Activated CD8-positive, alpha-beta memory T cell treated with anti-CD3 and anti-CD28 coated beads, Interleukin-2, amount 10 ng/mL, durations not matched to agents 7 days and 5 days (primary cell): Measurements from ENCODE around the gene ZNF213. TPM values are rescaled to one million over a fixed set of nuclear protein-coding genes. Genes with fewer than 3 reads are reported as not detected.

Experiments used
- ATAC-seq: fragments of 150-1000 bp; cut with Tn5 transposase; one replicate; pipeline ENCODE4 v1.10.0; 2021; ENCODE audit warnings: moderate library complexity
- CTCF ChIA-PET: fragments of 350-600 bp; sonication (Branson Sonifier 250); formaldehyde crosslinking; loops from one replicate; lab custom pipeline; 2021; ENCODE audit warnings: antibody characterized with exemption; lab: Charles Lee
- DNase-seq: peaks from one replicate; pipeline ENCODE4 v3.0.0-alpha.2; 2020
- H3K27ac Mint-ChIP-seq: one replicate; pipeline ENCODE4 v1.8.0; 2021; ENCODE audit warnings: mild to moderate bottlenecking, mixed read lengths
- H3K27me3 Mint-ChIP-seq: one replicate; pipeline ENCODE4 v1.8.0; 2021; ENCODE audit warnings: mixed read lengths
- H3K36me3 Mint-ChIP-seq: one replicate; pipeline ENCODE4 v1.8.0; 2021; ENCODE audit warnings: mild to moderate bottlenecking, mixed read lengths
- H3K4me1 Mint-ChIP-seq: one replicate; pipeline ENCODE4 v1.8.0; 2021; ENCODE audit warnings: mixed read lengths
- H3K4me3 Mint-ChIP-seq: one replicate; pipeline ENCODE4 v1.8.0; 2021; ENCODE audit warnings: mild to moderate bottlenecking, moderate library complexity, mixed read lengths
- H3K9me3 Mint-ChIP-seq: one replicate; pipeline ENCODE4 v1.8.0; 2022; ENCODE audit warnings: low read depth, mixed read lengths
- total RNA-seq, 2 experiments: library from RNA; stranded (reverse); gene quantifications; one replicate each; pipeline ENCODE4 v1.2.3, GENCODE V29; 2021

ZNF213 gene
- total RNA-seq, 2 experiments from 2014 or later: 10.6 to 12.3 TPM

DNA sequence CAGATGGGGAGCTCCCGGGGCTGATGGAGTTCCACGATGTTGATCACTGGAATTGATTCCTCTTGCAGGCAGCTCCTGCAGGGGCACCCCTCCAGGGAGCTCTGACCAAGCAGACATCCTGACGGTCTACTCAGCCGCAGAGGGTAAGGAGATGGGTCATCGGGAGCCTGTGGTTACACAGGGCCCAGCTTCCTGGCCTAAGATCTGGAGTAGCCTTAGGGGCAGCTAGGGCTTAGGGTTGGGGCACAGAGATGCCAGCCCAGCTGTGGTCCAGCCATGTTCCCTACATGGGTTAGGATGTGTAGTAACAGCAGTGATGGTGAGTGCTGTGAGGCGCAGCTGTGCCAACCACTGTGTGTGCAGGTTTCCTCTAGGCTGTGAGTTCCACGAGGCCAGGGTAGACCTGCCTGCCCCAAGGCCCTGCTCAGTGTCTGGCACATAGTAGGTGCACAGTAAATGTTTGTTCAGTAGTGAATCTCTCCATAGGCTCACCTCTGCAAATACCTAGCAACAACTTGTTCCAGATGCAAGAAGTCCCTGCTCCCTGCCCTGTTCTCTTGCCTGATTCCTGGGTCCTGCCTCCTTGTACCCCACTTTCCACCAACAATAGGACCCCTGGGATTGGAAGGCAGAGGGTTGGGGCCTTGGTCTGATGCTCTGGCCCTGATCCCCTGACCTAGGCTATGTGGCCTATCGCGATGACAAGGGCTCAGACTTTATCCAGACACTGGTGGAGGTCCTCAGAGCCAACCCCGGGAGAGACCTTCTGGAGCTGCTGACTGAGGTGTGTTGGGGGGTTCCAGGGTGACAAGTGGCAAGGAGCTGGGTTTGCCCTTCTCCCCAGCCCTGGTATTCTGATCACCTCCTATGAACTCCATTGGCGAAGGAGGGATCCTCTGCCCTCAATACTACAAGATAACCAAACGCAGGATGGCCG lies 13.7 kb downstream of the ZNF213 start:
- H3K36me3 Mint-ChIP-seq: no peaks in the 10 kb centered on the region
- ATAC-seq (no peak), DNase-seq (no peak)
- peaks cover 15% of the 10 kb centered on the region for H3K27me3 Mint-ChIP-seq
- peaks cover 25% of the 10 kb centered on the region for H3K4me1 Mint-ChIP-seq
- peak overlapping the region; percentile 15 for H3K27ac Mint-ChIP-seq
- CTCF ChIA-PET: interaction anchor here (0.7 to 6.7 kb wide), 9 partner anchors 11 to 145 kb away, joined by 3 to 128 read pairs (median 8); partner anchors contain the start of gene ZNF213
- peak overlapping the region; percentile 82 for H3K4me3 Mint-ChIP-seq
- no peaks in the 10 kb centered on the region for H3K9me3 Mint-ChIP-seq

DNA sequence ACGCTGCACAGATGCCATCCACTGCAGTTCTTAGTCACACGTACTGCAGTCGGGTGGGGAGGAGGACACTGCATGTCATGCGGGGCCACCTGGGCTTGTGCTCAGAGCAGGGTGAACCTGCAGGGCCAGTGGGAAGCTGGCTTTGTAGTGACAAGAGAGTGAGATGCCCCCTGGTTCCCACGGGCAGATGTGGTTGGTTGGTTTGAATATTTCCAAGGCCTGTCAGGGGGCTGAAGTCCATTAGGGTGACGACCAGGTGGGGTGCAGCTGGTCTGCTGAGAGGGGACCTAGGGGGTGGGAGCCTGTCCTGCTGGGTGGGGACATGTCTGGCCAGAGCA lies 14.3 kb downstream of the ZNF213 start:
- Mint-ChIP-seq H3K9me3 (no peaks in the 10 kb centered on the region), H3K4me3 (peak overlapping the region; percentile 82), H3K27me3 (peaks cover 15% of the 10 kb centered on the region), H3K4me1 (peaks cover 26% of the 10 kb centered on the region), H3K36me3 (peaks cover under 1% of the 10 kb centered on the region), H3K27ac (peak overlapping the region; percentile 15)
- DNase-seq (no peak), ATAC-seq (no peak)
- CTCF ChIA-PET: interaction anchor here (0.8 to 6.7 kb wide), 8 partner anchors 10 to 145 kb away, joined by 3 to 128 read pairs (median 10); partner anchors contain the start of gene ZNF213

DNA sequence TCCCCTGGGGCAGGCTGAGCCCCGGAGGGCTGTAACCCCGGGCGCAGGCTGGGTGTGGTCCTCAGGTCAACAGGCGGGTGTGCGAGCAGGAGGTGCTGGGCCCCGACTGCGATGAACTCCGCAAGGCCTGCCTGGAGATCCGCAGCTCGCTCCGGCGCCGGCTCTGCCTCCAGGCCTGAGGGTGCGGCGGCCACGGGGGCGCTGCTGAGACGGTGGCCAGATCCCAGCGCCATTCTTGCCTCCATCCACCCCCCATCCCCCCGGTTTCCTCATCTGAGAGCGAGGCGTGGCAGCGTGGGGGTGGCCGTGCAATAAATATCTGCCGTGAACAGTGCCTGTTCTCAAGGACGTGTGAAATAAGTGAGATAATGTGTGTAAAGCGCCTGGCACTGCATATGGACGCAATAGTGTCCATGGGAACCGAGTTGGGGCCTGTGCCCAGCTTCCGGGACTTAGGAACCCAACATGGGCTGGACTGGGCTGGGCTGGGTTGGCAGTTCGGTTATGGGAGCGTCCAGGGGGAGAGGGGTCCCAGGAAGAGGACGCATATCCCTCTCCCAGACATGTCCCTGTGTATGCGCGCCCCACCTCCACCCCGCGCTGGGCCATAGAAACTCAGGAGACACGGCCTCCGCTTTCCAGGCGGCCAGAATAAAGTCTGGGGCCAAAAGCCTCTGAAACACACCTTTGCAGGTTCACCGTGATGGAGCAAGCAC lies 15.0 kb downstream of the ZNF213 start:
- Mint-ChIP-seq H3K36me3 (peaks cover 2% of the 10 kb centered on the region), H3K27me3 (peaks cover 18% of the 10 kb centered on the region), H3K4me1 (peaks cover 28% of the 10 kb centered on the region), H3K4me3 (peak overlapping the region; percentile 82), H3K27ac (peak overlapping the region; percentile 90), H3K9me3 (no peaks in the 10 kb centered on the region)
- peak; percentile 30 for ATAC-seq
- peak; percentile 78 for DNase-seq
- CTCF ChIA-PET: interaction anchor here (0.8 to 6.7 kb wide), 21 partner anchors 9 to 351 kb away, joined by 3 to 128 read pairs (median 4); partner anchors contain the start of genes CLUAP1 and ZNF213

DNA sequence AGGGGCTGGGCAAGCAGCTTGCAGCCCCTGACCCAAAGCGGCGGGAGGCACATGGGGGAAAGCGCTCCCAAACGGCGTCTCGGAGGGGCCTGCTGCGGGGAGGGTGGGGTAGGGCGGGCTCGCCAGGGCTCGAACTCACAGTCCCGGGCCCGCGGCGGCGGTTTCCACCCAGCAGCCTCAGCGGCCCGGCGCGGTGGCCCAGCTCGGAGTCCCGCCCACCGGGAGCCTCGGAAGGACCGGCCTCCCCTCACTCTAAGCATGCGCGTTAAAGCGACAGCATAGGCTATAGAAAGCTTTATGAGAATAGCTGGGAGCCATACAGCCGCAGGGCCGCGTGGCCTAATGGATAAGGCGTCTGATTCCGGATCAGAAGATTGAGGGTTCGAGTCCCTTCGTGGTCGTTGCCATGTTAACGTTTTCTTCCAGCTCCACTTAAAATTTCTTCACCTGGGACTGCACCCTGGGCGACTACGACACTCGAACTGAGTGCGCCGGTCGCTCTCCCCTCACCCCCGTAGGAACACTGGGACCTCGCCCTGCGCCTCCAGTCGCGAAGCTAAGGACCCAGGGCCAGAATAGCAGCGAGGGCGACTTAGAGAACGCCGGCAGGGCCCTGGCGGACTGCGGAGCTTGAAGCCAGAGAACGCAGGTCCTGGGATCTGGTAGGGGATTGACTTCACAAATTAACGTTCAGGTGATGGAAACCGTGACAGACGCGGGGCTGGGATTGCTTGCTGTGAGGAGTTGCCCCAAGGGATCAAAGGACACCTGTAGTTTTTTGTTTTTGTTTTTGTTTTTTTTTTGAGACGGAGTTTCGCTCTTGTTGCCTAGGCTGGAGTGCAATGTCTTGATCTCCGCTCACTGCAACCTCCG lies 15.8 kb downstream of the ZNF213 start:
- DNase-seq (peak; percentile 99), ATAC-seq (peak; percentile 86)
- Mint-ChIP-seq H3K4me1 (peaks cover 32% of the 10 kb centered on the region), H3K4me3 (peak overlapping the region; percentile 82), H3K36me3 (peaks cover 2% of the 10 kb centered on the region), H3K9me3 (no peaks in the 10 kb centered on the region), H3K27me3 (peaks cover 21% of the 10 kb centered on the region), H3K27ac (peak overlapping the region; percentile 90)
- CTCF ChIA-PET: interaction anchor here (0.7 to 6.7 kb wide), 20 partner anchors 8 to 351 kb away, joined by 3 to 128 read pairs (median 4); partner anchors contain the start of genes CLUAP1 and ZNF213

DNA sequence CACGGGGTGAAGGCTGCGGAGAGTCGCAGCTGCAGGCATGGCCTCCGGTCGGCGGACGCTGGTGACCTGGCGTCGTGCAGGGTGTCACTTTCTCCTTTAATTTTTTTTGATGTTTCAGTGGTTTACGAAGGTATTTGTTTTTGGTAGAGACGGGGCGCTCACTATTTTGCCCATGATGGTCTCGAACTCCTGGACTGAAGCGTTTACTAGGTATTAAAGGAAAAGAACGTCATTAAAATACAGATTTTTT lies 17.1 kb downstream of the ZNF213 start:
- DNase-seq (peak; percentile 55), ATAC-seq (no peak)
- peak overlapping the region; percentile 82 for H3K27ac Mint-ChIP-seq
- H3K4me1 Mint-ChIP-seq: peaks cover 32% of the 10 kb centered on the region
- H3K36me3 Mint-ChIP-seq: peaks cover 2% of the 10 kb centered on the region
- CTCF ChIA-PET: interaction anchor here (1.0 to 6.7 kb wide), 5 partner anchors 14 to 19 kb away, joined by 3 to 128 read pairs (median 7); partner anchors contain the start of gene ZNF213
- H3K27me3 Mint-ChIP-seq: peaks cover 29% of the 10 kb centered on the region
- H3K9me3 Mint-ChIP-seq: no peaks in the 10 kb centered on the region
- peak overlapping the region; percentile 71 for H3K4me3 Mint-ChIP-seq

DNA sequence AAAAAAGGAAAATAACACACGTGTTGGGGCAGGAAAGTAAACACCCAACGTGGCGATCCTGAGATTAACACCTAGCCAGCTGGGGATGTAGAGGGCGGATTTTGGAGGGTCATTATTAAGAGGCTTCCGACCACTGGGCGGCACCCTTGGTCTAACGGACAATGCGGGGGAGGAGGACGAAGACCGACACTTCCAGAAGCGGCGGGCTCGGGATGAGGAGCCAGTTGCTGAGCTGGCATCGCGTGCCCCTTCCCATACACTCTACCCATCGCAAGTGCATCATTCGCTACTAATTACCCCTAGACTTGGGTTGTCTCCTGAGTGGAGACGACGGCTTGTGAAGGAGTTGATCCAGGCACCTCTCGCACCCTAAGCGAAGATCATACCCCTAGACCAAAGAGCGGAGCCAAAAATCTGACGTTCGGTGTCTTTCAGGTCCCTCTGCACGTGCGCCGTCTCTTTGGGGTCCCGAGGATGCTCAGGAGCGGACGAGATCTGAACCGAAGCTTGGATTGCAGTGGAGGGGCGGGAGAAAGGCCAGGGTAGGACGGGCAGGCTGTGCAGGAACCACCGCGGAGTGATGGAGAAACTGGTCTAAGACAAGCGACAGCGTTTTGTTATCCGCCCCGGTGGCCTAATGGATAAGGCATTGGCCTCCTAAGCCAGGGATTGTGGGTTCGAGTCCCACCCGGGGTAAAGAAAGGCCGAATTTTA lies 17.6 kb downstream of the ZNF213 start:
- Mint-ChIP-seq H3K27ac (peak overlapping the region; percentile 82), H3K9me3 (no peaks in the 10 kb centered on the region), H3K36me3 (peaks cover 2% of the 10 kb centered on the region), H3K27me3 (peaks cover 34% of the 10 kb centered on the region), H3K4me3 (peak overlapping the region; percentile 71), H3K4me1 (peaks cover 36% of the 10 kb centered on the region)
- DNase-seq (peak; percentile 92), ATAC-seq (peak; percentile 13)
- CTCF ChIA-PET: interaction anchor here (1.0 to 6.7 kb wide), 5 partner anchors 13 to 19 kb away, joined by 3 to 128 read pairs (median 7); partner anchors contain the start of gene ZNF213

DNA sequence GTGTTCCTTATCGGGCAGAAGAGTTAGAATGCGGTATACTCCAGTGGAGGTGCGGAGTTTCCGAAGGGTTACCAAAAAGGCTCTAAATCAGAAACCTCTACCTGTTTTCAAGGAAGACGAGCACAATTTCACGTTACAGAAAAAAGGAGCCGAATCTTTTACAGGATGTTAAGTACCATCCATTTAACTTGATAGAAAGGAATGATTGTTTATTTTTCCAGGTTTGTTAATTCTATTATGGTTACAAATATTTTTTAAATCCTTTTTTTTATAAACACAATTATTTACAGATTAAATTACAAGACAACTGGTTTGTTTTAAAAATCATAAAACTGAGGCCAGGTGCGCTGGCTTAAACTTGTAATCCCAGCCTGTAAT lies 18.2 kb downstream of the ZNF213 start:
- peaks cover 39% of the 10 kb centered on the region for H3K27me3 Mint-ChIP-seq
- H3K4me1 Mint-ChIP-seq: peaks cover 42% of the 10 kb centered on the region
- peak overlapping the region; percentile 82 for H3K27ac Mint-ChIP-seq
- H3K9me3 Mint-ChIP-seq: no peaks in the 10 kb centered on the region
- CTCF ChIA-PET: interaction anchor here (1.0 to 6.7 kb wide), 3 partner anchors 13 to 19 kb away, joined by 3 to 128 read pairs (median 7); partner anchors contain the start of gene ZNF213
- DNase-seq: no peak
- no peak for ATAC-seq
- H3K4me3 Mint-ChIP-seq: peak overlapping the region; percentile 71
- peaks cover 2% of the 10 kb centered on the region for H3K36me3 Mint-ChIP-seq

DNA sequence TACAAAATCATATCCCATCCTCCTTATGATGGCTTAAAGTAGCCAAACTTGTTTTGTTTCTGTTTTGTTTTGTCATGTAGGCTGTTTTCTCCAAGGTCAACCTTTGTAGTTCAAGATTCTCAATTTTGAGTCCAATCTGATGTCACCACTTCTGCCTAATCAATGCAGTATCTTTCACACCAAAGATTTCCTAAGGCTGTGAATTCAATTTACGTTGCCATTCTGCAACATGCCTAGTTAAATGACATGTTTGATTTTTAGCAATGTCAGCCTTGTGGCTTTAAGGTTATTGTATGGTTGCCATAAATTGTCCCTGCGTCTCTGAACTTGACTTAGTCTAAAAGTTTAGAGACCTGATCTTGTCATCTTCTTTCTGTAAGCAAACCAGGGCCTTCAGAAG lies 20.4 kb downstream of the ZNF213 start:
- H3K36me3 Mint-ChIP-seq: peaks cover 4% of the 10 kb centered on the region
- H3K27me3 Mint-ChIP-seq: peaks cover 39% of the 10 kb centered on the region
- DNase-seq (no peak), ATAC-seq (no peak)
- no peak overlapping the region for H3K27ac Mint-ChIP-seq
- H3K4me3 Mint-ChIP-seq: no peak overlapping the region
- CTCF ChIA-PET: interaction anchor here (1.0 to 1.3 kb wide), 3 partner anchors 11 to 26 kb away, joined by 3 to 4 read pairs (median 4); partner anchors contain the start of gene ZNF213
- peaks cover 47% of the 10 kb centered on the region for H3K4me1 Mint-ChIP-seq
- H3K9me3 Mint-ChIP-seq: no peaks in the 10 kb centered on the region

DNA sequence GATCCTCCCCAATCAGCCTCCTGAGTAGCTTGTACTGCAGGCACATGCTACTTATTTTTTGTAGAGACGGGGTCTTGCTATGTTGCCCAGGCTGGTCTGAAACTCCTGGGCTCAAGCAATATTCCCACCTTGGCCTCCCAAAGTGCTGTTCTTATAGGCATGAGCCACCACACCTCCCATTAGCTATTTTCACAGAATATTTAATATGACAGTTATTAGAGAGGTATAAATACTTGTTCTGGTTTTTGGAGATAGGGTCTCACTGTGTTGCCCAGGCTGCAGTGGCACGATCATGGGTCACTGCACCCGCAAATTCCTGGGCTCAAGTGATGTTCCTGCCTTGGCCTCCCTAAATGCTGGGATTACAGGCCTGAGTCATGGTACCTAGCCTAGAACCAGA lies 21.1 kb downstream of the ZNF213 start:
- Mint-ChIP-seq H3K27me3 (peaks cover 35% of the 10 kb centered on the region), H3K36me3 (peaks cover 4% of the 10 kb centered on the region), H3K4me3 (no peak overlapping the region), H3K4me1 (peaks cover 43% of the 10 kb centered on the region), H3K9me3 (no peaks in the 10 kb centered on the region), H3K27ac (no peak overlapping the region)
- CTCF ChIA-PET: interaction anchor here (1.0 to 1.3 kb wide), 3 partner anchors 21 to 97 kb away, joined by 4 read pairs; partner anchors contain the start of gene ZNF213
- DNase-seq (no peak), ATAC-seq (no peak)

DNA sequence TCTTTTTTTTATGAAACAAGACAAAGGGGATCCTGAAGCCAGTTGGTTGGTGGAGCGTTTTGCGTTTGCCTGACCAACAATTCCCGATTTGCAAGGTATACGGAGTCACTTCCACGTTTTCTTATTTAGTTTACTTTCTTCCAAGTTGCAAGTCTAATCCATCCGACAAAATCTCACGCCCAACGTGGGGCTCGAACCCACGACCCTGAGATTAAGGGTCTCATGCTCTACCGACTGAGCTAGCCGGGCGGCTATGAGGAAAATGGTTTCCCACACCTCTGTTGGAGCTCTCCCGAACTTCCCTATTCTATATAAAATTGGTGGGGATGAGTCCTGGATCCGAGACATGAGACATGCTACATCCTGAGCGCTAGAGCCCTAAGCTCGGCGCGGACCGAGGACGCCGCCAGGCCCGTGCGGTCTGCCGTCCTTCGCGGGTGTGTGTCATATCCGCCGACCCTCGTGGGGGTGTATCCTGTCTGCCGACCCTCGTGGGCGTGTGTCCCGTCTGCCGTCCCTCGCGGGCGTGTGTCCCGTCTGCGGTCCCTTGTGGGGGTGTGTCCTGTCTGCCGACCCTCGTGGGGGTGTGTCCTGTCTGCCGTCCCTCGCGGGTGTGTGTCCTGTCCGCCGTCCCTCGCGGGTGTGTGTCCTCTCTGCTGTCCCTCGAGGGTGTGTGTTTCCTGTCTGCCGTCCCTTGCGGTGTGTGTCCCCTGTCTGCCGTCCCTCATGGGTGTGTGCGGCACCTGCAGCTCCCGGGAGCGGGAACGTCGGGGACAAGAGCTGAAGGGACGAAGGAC lies 22.6 kb downstream of the ZNF213 start:
- peak; percentile 72 for DNase-seq
- no peaks in the 10 kb centered on the region for H3K9me3 Mint-ChIP-seq
- peak overlapping the region; percentile 69 for H3K27ac Mint-ChIP-seq
- H3K36me3 Mint-ChIP-seq: peaks cover 4% of the 10 kb centered on the region
- CTCF ChIA-PET: interaction anchor here (0.7 to 3.5 kb wide), 11 partner anchors 8 to 187 kb away, joined by 3 to 18 read pairs (median 3); partner anchors contain the start of gene ZNF213
- ATAC-seq: peak; percentile 11
- H3K27me3 Mint-ChIP-seq: peaks cover 29% of the 10 kb centered on the region
- peaks cover 37% of the 10 kb centered on the region for H3K4me1 Mint-ChIP-seq
- peak overlapping the region; percentile 83 for H3K4me3 Mint-ChIP-seq

DNA sequence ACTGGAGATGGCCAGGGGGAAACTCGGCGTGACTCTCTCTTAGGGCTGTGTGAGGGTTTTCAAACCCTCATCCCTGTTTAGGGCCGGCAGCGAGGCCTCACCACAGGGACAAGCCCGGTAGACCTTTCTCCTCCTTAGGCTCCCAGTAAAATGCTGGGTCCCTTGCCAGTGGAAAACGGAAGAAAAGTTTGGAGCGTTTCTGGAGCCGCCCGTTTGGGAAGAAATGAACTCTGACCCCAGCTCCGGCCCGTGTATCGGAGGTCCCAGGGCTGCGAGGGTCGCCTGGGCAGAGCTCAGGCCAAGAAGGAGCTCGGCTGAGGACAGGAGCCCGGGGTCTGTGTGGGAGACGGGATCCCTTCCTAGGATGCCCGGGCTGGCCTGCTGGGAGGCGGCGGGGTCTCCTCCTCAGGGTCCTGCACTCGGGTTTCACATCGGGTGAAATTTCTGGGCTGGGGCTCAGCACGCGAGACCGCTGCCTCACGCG lies 23.2 kb downstream of the ZNF213 start:
- Mint-ChIP-seq H3K9me3 (no peaks in the 10 kb centered on the region), H3K27me3 (peaks cover 25% of the 10 kb centered on the region), H3K27ac (peak overlapping the region; percentile 69), H3K4me3 (peak overlapping the region; percentile 83), H3K4me1 (peaks cover 38% of the 10 kb centered on the region), H3K36me3 (peaks cover 4% of the 10 kb centered on the region)
- no peak for ATAC-seq
- no peak for DNase-seq
- CTCF ChIA-PET: interaction anchor here (0.6 to 3.5 kb wide), 16 partner anchors 8 to 306 kb away, joined by 3 to 18 read pairs (median 3); partner anchors contain the start of gene ZNF213
